AG09319 (cell line): ENCODE measurements around the gene CHD1.
"Not testable (repeated sequence)": the region's sequence is repeated elsewhere in the genome, so short reads cannot be mapped to it uniquely, and the experiment has no call there.

Experiments
- DNase-seq: peaks from one replicate; pipeline ENCODE4 v3.0.0-alpha.2; 2010; ENCODE audit warnings: low read depth; ENCODE audit errors: extremely low read depth
- TF ChIP-seq, protein P1 (sequence below): IDR thresholded peaks from 2 replicates; pipeline ENCODE4 v1.5.1; 2011; ENCODE audit warnings: low read depth, mild to moderate bottlenecking, inconsistent platforms, low read length, moderate library complexity

Gene CHD1

DNA sequence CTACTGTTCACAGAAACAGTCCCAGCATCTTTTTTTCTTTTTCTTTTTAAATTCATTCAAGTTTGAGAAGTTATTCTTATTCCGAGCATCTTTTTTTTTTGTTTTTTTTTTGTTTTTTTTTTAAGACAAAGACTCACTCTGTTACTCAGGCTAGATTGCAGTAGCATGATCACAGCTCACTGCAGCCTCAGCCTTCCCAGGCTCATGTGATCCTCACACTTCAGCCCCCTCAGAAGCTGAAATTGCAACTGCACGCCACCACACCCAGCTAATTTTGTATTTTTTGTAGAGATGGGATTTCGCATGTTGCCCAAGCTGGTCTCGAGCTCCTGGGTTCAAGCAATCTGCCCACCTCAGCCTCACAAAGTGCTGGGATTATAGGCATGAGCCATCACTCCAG lies 36.4 kb upstream of the CHD1 start:
- TF ChIP-seq, protein P1, sequence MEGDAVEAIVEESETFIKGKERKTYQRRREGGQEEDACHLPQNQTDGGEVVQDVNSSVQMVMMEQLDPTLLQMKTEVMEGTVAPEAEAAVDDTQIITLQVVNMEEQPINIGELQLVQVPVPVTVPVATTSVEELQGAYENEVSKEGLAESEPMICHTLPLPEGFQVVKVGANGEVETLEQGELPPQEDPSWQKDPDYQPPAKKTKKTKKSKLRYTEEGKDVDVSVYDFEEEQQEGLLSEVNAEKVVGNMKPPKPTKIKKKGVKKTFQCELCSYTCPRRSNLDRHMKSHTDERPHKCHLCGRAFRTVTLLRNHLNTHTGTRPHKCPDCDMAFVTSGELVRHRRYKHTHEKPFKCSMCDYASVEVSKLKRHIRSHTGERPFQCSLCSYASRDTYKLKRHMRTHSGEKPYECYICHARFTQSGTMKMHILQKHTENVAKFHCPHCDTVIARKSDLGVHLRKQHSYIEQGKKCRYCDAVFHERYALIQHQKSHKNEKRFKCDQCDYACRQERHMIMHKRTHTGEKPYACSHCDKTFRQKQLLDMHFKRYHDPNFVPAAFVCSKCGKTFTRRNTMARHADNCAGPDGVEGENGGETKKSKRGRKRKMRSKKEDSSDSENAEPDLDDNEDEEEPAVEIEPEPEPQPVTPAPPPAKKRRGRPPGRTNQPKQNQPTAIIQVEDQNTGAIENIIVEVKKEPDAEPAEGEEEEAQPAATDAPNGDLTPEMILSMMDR = no peak
- no peak for DNase-seq

DNA sequence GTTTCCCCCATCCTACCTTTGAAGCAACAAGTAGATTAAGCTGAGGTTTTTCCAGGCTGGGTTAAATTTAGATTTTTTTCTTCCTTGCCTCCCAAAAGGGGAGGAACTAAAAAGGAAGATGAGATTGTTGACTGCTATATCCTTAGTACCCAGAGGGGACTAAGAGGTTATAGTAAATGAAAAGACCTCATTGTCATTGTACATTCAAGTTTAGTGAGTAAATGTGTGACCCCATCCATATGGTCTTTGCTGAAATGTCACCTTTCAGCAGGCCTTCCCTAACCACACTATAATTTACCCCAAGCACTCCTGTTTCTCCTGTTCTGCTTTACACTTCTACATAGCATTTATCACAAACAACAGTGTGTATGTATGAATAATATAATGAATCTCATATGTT lies 35.8 kb upstream of the CHD1 start:
- DNase-seq = no peak

DNA sequence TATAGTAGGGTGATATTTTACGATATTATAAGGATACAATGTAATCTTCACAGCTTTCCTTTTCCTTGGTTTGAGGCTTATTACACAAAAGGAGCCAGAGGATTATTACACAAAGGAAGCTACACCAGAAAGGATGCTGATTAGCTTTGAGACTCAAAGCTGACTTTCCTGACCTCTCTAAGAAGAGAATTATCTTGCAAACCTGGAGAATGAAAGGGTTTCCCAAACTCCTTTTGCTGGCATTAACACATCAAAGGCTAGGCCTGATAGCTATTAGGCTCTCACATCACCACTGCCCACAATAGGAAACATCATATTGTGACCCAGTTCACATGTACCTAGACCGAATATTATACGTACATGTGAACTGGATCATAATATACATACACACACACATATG lies 34.2 kb upstream of the CHD1 start:
- DNase-seq = no peak
- TF ChIP-seq, protein P1 = no peak

More for the DNA sequence above, 35.8 kb upstream of the CHD1 start:
- TF ChIP-seq, protein P1 = no peak

DNA sequence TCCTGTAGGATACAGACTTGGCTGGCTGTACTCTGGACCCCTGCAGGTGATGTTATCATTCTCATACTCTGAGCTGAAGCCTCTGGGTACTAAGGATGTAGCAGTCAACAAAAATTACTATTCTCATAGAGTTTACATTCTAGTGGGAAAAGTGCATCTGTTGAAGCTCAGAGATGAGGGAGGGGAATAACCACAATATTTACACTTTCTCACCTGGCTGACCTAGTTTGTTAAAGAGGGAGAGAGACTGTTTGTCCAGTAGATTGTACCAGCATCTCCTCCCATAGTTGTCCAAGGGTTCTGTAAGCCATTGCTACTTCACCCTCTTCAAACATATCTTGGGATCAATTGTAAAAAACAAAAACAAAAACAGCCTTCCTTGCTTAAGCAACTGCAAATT lies 33.8 kb upstream of the CHD1 start:
- TF ChIP-seq, protein P1 = no peak
- no peak for DNase-seq

DNA sequence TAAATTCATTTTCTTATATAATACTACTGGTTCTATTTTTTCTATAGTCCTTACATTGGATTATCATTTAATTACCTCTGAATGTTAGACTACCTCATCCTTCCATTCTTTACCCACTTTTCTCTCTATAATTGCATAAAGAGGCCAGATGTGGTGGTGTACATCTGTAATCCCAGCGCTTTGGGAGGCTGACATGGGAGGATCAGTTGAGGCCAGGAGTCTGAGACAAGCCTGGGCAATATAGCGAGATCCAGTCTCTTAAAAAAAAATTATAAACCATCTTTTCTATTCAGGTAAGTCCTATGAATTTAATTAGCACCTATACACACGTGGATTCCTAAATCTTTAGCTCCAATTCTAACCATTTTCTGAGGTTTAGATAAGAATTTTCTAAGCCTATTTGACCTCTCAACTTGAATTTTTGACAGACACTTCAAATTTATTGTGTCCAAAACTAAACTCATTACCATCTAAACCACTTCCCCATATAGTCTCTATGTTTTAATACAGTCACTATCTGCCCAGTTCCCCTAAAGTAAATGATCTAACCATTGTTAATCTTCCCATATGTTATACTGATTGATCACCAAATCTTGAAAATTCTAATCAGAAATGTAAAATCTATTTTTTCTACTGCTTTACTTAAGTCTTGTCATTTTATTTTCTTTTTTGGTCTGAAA lies 33.0 kb upstream of the CHD1 start:
- DNase-seq = no peak
- TF ChIP-seq, protein P1 = no peak

DNA sequence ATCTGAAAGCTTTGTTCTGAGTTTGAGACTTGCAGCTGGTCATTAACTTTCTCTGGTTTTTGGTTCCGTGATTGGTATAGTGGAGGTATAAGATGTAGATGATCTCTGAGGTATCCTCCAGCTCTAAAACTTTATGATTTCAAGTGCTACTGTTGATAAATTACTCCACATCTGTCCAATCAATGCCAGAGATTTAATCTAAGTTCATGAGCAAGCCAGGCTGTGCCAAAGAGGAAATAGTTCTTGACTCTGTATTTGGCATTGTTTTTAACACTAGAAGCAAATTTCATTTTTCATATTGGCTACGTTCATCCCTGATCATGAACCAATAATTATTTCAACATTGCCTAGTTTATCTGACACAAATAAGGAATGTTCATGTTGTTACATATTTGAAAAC lies 28.5 kb upstream of the CHD1 start:
- TF ChIP-seq, protein P1 = no peak

DNA sequence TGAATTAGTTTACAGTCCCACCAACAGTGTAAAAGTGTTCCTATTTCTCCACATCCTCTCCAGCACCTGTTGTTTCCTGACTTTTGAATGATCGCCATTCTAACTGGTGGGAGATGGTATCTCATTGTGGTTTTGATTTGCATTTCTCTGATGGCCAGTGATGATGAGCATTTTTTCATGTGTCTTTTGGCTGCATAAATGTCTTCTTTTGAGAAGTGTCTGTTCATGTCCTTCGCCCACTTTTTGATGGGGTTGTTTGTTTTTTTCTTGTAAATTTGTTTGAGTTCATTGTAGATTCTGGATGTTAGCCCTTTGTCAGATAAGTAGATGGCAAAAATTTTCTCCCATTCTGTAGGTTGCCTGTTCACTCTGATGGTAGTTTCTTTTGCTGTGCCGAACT lies 27.1 kb upstream of the CHD1 start:
- DNase-seq = not testable (repeated sequence)

More for the DNA sequence above, 28.5 kb upstream of the CHD1 start:
- DNase-seq = no peak

DNA sequence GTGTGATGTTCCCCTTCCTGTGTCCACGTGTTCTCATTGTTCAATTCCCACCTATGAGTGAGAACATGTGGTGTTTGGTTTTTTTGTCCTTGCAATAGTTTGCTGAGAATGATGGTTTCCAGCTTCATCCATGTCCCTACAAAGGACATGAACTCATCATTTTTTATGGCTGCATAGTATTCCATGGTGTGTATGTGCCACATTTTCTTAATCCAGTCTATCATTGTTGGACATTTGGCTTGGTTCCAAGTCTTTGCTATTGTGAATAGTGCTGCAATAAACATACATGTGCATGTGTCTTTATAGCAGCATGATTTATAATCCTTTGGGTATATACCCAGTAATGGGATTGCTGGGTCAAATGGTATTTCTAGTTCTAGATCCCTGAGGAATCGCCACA lies 26.7 kb upstream of the CHD1 start:
- DNase-seq = not testable (repeated sequence)
